ENCODE data around the gene IKZF1. TPM values are rescaled to one million over a fixed set of nuclear protein-coding genes. Genes with fewer than 3 reads are reported as not detected.

The IKZF1 gene
- total RNA-seq, 2 donors from 2014 or later = 24.4 to 57.8 TPM

DNA sequence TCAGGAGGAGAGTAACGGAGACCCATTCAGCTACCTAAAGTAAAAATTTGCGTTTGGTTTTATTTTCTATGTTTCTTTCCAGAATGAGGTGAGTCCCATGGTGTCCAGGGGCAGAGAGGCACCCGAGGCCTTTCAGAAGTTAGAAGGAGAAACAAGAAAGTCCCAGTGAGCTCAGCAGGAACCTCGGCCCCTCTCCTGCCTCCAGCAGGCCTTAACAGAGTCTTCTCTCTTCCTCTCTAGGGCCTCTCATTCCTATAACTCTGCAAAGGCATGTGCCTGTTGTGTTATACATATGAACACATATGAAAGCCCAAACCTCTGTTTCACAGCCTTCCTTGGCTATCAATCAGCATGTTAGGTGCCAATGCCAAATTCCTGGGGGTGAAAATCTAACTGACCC is 20.8 kb upstream of the IKZF1 start:
- TF ChIP-seq, protein P1, sequence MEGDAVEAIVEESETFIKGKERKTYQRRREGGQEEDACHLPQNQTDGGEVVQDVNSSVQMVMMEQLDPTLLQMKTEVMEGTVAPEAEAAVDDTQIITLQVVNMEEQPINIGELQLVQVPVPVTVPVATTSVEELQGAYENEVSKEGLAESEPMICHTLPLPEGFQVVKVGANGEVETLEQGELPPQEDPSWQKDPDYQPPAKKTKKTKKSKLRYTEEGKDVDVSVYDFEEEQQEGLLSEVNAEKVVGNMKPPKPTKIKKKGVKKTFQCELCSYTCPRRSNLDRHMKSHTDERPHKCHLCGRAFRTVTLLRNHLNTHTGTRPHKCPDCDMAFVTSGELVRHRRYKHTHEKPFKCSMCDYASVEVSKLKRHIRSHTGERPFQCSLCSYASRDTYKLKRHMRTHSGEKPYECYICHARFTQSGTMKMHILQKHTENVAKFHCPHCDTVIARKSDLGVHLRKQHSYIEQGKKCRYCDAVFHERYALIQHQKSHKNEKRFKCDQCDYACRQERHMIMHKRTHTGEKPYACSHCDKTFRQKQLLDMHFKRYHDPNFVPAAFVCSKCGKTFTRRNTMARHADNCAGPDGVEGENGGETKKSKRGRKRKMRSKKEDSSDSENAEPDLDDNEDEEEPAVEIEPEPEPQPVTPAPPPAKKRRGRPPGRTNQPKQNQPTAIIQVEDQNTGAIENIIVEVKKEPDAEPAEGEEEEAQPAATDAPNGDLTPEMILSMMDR (IDR thresholded peaks at IDR 0.05) = no peak
- ATAC-seq (ENCODE audit: insufficient number of reproducible peaks, low FRiP score, low read depth) = no peak
- Histone ChIP-seq H3K27ac (no peak overlapping the region), H3K9me3 (no peaks in the 10 kb centered on the region), H3K36me3 (no peaks in the 10 kb centered on the region), H3K4me3 (no peak overlapping the region), H3K27me3 (replicated peaks; ENCODE audit: insufficient read depth) (no peaks in the 10 kb centered on the region), H3K4me1 (ENCODE audit: control insufficient read depth in 1 of 2, low read depth in 2 of 2) (no peaks in the 10 kb centered on the region)
- DNase-seq (ENCODE audit: low spot score) = no peak

DNA sequence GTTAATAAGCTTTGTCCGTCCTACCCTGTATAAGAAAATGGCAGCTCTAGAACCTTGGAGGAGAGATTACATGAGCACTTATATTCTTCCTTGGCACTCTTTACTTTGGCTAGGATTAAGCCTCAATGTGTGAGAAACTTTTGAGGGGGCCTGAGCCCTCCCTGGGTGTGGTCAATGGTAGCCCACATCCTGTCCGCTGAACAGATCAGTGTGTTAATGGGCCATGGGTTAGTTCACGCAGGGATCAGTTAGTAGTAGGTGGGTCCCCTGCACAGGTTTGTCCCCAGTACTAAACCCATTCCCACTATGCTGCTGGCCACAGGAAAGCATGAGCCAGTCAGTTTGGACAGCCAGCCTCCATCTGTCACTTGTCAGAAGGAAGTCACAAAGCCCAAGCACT is 20.2 kb upstream of the IKZF1 start:
- TF ChIP-seq, protein P1 (IDR thresholded peaks at IDR 0.05) = no peak
- no peaks in the 10 kb centered on the region for H3K4me1 ChIP-seq (ENCODE audit: control insufficient read depth in 1 of 2, low read depth in 2 of 2)
- H3K9me3 ChIP-seq = no peaks in the 10 kb centered on the region
- H3K36me3 ChIP-seq = no peaks in the 10 kb centered on the region
- H3K4me3 ChIP-seq = no peak overlapping the region
- no peak overlapping the region for H3K27ac ChIP-seq
- ATAC-seq (ENCODE audit: insufficient number of reproducible peaks, low FRiP score, low read depth) = no peak
- DNase-seq (ENCODE audit: low spot score) = no peak
- no peaks in the 10 kb centered on the region for H3K27me3 ChIP-seq (replicated peaks; ENCODE audit: insufficient read depth)

DNA sequence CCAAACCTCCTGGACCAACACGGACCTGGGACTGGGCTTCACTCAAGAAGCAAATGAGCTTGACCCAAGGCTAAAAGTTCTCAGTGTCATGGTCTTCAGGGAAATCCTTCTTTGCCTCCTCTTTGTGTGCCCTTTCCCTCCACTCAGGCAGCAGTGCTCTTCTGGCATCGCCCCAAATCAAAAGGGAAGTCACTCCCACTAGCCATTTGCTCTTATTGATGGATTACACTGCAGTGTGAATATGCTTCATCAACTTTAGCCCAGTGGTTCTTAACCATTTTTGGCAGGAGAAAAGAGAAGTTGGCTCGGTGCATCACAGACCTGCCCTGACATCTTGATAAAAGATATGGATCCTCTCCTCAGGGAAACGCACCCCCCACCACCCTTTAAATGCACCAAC is 19.2 kb upstream of the IKZF1 start:
- DNase-seq (ENCODE audit: low spot score) (no peak), ATAC-seq (ENCODE audit: insufficient number of reproducible peaks, low FRiP score, low read depth) (no peak)
- H3K4me3 ChIP-seq = no peak overlapping the region
- H3K4me1 ChIP-seq (ENCODE audit: control insufficient read depth in 1 of 2, low read depth in 2 of 2) = no peaks in the 10 kb centered on the region
- no peak overlapping the region for H3K27ac ChIP-seq
- no peaks in the 10 kb centered on the region for H3K27me3 ChIP-seq (replicated peaks; ENCODE audit: insufficient read depth)
- TF ChIP-seq, protein P1 (IDR thresholded peaks at IDR 0.05) = no peak
- no peaks in the 10 kb centered on the region for H3K9me3 ChIP-seq
- H3K36me3 ChIP-seq = no peaks in the 10 kb centered on the region

DNA sequence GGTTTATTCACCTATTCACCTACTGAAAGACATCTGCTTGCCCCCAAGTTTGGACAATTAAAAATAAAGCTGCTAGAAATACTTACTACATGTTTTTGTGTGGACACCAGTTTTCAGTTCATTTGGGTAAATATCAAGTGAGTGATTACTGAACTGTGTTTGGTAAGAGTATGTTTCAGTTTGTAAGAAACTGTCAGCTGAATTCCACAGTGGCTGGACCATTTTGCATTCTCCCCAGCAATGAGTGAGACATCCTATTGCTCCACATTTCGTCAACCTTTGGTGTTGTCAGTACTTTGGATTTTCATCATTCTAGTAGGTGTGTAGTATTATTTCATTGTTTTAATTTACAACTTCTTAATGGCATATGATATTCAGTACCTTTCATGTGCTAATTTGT is 17.4 kb upstream of the IKZF1 start:
- ATAC-seq (ENCODE audit: insufficient number of reproducible peaks, low FRiP score, low read depth) (no peak), DNase-seq (ENCODE audit: low spot score) (no peak)
- Histone ChIP-seq H3K4me1 (ENCODE audit: control insufficient read depth in 1 of 2, low read depth in 2 of 2) (no peaks in the 10 kb centered on the region), H3K4me3 (no peak overlapping the region), H3K36me3 (no peaks in the 10 kb centered on the region), H3K27ac (no peak overlapping the region), H3K27me3 (replicated peaks; ENCODE audit: insufficient read depth) (no peaks in the 10 kb centered on the region), H3K9me3 (no peaks in the 10 kb centered on the region)
- TF ChIP-seq, protein P1 (IDR thresholded peaks at IDR 0.05) = no peak

DNA sequence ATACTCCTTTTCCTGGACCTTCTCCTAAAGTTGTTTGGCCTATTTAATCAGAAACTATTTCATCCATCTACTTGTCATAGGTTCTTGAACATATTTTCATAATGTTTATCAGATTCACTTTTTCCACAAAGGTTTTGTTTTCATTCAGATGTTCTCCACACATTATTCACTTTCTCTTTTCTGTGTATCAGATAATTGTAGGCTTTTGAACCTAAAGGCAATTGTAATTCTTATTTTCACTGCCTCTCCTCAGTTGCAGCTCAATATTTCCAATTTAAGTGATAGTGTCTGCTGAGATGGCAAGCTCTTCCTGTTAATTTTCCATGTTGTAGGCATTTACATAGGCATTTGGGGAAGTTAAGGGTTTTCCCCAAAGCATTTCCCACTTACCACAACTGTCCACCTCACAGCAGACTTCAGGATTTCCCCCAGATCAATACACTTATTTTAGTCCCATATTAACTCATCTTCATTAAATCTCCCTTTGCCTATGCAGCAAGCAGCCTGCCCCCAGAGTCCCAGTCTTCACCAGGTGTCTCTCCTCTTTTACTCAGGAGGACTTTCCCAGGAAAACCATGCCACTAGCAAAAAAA is 12.3 kb upstream of the IKZF1 start:
- Histone ChIP-seq H3K9me3 (no peaks in the 10 kb centered on the region), H3K27ac (no peak overlapping the region), H3K4me1 (ENCODE audit: control insufficient read depth in 1 of 2, low read depth in 2 of 2) (no peaks in the 10 kb centered on the region), H3K36me3 (no peaks in the 10 kb centered on the region), H3K4me3 (no peak overlapping the region), H3K27me3 (replicated peaks; ENCODE audit: insufficient read depth) (no peaks in the 10 kb centered on the region)
- TF ChIP-seq, protein P1 (IDR thresholded peaks at IDR 0.05) = no peak
- ATAC-seq (ENCODE audit: insufficient number of reproducible peaks, low FRiP score, low read depth) (no peak), DNase-seq (ENCODE audit: low spot score) (no peak)
